NCI-H82 treated with DMSO at 0.1 percent for 48 hours (cell line): ENCODE results near the gene KREMEN1.

Experiments used
- DNase-seq: peaks from one replicate; lab custom pipeline; 2025; ENCODE audit not compliant: unreplicated experiment; lab: John Stamatoyannopoulos, UW

KREMEN1 gene

DNA sequence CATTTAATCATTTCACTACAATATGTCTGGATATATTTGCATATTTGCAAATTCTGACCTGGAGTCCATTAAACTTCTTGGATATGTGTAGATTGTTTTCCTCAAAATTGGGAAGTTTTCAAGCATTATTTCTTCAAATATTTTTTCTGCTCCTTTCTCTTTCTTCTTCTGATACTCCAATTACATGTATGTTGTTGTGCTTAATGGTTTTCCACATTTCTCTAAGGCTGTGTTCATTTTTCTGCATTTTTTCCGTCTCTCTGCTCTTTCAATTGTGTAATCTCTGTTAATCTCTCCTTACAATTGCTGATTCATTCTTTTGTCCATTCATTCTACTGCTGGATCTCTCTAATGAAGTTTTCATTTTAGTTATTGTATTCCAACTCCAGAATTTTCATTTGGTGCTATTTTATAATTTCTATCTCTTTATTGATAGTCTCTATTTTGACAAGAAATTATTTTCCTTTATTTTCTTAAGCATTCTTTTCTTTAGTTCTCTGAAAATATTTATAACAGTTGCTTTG lies 102.5 kb downstream of the KREMEN1 start:
- no peak for DNase-seq

GRCh38 chr22:29183971-29184848 lies 111.4 kb downstream of the KREMEN1 start:
- DNase-seq = no peak

DNA sequence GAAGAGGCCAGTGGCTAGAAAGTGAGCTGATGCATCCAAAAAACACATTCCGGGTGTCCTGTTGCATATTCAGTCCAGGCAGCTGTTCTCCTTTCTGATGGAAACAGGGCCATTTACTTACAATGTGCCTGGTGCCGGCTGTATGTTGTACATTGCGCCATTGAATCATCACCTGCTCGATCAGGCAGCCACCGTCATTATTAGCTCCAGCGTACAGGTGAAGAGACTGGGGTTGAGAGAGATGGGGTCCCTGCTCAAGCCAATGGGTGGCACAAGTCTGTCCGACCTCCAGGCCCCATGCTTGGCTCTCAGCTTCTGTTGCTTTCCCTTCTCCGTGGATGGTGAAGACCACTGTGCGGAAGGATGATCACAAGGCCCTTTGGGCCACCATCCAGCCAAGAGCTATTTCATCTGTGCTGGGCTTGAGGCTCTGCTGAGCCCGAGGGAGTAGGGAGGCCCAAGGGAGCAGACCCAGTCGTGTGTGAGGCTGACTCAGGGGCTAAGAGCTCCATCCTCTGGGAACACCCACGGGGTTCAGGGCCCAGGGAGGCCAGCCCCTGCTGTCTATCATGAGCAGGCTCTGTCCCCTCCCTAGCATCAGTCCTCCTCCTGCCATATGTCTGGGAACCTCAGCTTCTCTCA lies 112.1 kb downstream of the KREMEN1 start:
- no peak for DNase-seq

- no peak for DNase-seq
These were observed 113.5 kb downstream of the KREMEN1 start for GRCh38 chr22:29186302-29186701.

GRCh38 chr22:29187831-29188230 lies 115.0 kb downstream of the KREMEN1 start:
- no peak for DNase-seq

GRCh38 chr22:29190051-29190450 lies 117.2 kb downstream of the KREMEN1 start:
- no peak for DNase-seq

GRCh38 chr22:29190918-29191317 lies 118.1 kb downstream of the KREMEN1 start:
- DNase-seq = no peak

DNA sequence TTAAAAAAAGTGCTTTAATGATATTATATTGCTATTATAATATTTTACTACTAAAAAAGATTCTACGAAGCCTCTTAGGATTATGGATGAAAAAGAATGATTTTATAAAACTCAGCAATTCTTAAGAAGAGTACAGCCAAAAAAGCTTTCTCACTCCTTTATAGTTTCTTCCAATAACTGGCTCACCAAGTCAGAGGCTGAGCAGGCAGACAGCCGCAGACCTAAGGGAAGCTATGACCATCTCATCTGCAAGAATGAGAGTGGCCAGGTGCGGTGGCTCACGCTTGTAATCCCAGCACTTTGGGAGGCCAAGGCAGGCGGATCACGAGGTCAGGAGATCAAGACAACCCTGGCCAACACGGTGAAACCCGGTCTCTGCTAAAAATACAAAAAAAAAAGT lies 120.2 kb downstream of the KREMEN1 start:
- no peak for DNase-seq

GRCh38 chr22:29194184-29194583 lies 121.3 kb downstream of the KREMEN1 start:
- DNase-seq = no peak

DNA sequence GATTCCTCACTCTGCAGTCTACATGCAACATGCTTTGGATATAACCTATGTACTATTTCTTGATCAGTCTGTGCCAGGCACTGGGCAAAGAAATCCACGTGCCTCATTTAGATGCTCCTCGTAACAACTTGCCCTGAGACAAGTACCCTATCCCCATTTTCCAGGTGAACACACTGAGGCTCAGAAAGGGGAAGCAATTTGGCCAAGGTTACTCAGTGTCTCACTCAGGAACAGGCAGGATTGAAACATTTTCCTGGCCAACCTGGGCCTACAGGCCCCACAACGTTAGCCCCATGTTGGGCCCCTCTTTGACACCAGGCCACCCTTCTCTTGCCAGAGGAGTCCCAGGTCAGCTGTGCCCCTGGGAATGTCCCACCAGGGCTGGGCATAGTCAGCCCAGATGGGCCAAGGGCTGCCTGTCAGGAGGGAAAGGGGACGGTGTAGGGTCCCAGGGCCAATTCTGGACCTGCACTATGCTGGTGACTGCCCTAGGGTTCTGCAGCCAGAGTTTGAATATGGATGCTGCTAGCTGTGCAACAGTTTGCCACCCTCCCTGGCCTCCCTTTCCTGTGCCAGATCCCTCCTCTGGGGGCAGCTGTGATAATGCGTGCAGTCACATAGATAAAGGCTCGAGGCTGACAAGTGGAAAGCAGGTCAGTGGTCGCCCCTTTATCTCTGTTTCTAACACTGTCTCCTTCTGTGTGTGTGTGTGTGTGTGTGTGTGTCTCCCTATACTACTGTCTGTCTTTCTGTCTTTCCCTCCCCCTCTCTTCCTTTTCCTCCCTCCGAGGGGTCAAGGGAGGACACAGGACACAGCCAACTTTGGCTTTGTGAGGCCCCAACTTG lies 122.5 kb downstream of the KREMEN1 start:
- no peak for DNase-seq

GRCh38 chr22:29195964-29196666 lies 123.3 kb downstream of the KREMEN1 start:
- no peak for DNase-seq

DNA sequence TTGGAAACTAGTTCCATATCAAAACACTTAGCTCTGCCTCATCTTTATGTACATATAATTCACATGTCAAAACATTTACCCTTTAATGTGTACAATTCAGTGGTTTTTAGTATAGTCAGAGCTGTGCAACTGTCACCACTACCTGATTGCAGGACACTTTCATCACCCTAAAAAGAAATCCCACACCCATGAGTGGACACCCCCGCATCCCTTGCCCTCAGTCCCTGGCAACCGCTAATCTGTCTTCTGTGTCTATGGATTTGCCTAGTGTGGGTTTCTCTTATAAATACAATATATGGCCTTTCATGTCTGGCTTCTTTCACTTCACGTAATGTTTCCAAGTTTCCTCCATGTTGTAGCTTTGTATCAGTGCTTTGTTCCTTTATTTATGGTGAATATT lies 124.3 kb downstream of the KREMEN1 start:
- DNase-seq = no peak

DNA sequence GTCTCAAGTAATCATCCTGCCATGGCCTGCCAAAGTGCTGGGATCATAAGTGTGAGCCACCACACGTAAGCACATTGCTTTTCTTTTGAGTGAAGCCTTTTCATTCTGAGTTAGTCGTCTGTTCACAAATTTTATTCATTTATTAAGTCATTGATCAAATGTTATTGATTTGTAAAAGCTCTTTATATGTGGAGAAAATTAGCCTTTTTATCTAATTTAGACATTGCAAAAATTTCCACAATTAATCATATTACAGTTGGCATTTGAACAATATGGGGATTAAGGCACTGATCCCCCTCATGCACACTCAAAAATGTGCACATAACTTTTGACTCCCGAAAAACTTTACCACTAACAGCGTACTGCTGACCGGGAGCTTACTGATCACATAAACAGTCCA lies 125.4 kb downstream of the KREMEN1 start:
- no peak for DNase-seq

GRCh38 chr22:29199702-29200400 lies 127.0 kb downstream of the KREMEN1 start:
- no peak for DNase-seq

- DNase-seq = no peak
These were observed 128.1 kb downstream of the KREMEN1 start for GRCh38 chr22:29200901-29201300.

GRCh38 chr22:29201782-29202181 lies 128.9 kb downstream of the KREMEN1 start:
- DNase-seq = no peak

DNA sequence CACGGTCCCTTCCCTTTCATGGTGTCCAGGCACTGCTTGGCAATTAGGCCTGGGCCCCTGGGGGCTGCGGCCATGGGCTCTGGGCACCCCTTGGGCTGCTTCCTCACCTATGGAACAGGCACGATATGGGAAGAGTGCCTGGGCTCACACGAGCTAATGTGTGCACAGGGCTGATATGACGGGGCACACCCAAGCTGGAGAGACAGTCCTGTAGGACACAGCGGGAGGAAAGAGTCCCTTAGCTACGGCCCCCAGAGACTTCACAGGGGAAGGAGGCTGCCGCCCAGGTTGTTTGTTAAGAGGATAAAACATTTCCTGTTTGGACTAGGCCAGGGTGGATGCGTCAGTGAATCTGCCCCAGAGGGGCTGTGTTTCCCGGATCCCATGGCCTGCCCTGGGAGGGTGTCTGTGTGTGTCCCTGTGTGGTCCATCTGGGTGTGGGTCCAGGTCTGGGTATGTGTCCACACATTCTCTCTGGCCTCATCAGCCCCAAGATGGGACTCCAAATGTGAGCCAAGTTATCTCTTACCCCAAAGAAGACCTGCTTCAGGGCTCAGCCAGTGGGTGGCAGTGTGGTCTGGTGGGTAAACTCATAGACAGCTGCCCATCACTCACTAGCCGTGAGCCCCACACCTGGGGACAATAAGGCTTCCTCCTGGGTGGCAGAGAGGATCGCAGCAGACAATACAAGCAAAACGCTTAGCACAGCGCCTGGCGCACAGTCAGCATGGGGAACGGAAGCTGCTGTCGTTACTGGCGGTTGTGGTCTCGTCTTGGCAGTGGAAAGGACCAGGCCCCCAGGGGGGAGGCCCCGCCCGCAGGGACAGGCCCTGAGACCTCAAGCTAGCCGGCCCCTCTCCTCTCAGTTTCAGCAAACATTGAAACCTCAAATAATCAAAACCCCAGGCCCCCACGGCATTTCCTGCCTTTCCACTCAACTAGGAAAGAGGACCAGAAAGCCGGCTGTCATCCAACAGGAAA lies 129.7 kb downstream of the KREMEN1 start:
- no peak for DNase-seq

DNA sequence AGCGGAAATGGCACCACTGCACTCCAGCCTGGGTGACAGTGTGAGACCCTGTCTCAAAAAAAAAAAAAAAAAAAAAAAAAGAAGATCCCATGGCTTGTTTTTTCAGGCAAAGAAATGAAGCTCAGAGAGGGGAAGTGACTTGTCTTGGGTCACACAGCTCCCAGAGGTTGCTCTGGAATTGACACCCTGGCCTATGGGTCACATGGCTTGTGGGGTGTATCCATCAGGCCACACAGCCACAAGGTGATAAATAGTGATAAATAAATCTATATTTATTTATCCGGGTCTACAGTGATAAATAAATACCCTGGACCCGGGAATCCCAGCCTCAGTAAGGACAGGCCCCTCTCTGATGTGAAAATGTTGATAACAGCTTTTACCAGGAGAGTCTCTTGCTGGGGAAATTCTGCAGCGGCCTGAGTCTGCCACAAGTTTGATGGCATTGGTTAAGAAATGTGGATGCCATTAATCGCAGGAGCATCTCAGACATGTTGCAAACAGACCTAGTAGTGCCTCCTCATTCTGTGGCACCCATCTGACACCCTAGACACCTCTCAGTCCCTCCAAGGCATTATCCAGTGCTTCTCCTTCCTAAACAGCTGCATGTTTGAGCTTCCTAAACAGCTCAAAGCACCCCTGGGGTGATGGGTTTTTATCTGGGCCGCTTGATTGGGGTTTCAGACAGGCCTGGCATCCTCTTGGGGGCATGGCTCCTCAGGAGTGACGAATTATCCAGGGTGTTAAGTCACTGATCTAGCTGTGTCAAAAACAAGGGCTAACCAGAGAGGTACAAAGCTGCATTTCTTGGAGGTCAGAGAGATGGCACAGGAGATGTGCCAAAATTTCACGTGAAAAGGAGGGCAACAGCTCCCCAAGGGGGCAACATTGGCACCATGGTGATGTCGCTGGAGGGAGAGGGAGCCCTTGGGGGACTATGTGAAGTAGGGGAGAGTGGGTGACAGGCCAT lies 130.9 kb downstream of the KREMEN1 start:
- DNase-seq = no peak
